Stimulated activated CD4-positive, alpha-beta T cell treated with anti-CD3 and anti-CD28 coated beads, Interleukin-2, amount 100 ng/mL, for 48 hours (primary cell): ENCODE measurements around the gene ARMS2.

ENCODE experiments used
- DNase-seq, 2 donors: peaks; one replicate each; pipeline ENCODE4 v3.0.0-alpha.2; 2020

Gene ARMS2, protein sequence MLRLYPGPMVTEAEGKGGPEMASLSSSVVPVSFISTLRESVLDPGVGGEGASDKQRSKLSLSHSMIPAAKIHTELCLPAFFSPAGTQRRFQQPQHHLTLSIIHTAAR

DNA sequence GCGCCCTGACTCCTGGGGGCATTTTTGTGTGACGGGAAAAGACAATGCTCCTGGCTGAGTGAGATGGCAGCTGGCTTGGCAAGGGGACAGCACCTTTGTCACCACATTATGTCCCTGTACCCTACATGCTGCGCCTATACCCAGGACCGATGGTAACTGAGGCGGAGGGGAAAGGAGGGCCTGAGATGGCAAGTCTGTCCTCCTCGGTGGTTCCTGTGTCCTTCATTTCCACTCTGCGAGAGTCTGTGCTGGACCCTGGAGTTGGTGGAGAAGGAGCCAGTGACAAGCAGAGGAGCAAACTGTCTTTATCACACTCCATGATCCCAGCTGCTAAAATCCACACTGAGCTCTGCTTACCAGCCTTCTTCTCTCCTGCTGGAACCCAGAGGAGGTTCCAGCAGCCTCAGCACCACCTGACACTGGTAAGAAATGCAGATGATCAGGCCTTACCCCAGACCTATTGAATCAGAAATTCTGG lies at the start of gene ARMS2:
Gene ARMS2, plus strand, starts transcription at position 51 of the 478 bp plus-strand sequence. Its CDS starts 75 bp downstream, at position 126.
- no peak for DNase-seq

DNA sequence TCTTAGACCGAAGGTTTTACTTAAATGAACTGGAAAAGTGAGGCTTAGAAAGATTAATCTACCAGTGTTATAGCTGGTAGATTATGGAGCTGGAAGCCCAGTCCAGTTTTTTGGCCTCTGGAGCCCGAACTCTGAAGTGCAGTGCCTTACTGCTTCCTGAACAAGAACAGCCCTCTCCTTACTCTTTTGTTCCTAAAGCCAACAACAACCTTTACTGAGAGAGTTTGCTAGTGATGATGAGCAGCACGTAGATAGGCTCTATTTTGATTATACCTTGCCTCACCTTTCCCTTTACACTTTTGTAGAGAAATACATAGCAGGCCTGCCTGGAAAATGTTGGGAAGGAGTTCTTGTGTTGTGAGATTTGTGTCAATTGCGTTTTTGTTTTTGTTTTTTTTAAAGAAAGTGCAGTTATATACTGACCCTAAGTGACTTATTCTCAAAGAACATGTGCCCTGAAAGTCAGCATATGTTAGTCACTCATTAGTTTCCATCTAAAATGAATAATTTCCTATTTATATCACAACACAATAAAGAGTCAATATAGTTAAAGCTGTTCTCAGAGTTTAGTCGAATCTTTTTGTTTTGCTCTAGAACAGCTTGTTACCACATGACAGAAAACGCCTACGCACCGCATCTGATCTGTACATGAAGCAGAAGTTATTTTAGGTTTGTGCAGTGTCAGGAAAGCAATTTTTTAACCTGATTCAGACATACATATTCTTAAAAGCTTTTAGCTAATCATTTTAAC lies 46.9 kb upstream of the ARMS2 start:
- DNase-seq, result peak in 1 of 2 donors; percentile 40

DNA sequence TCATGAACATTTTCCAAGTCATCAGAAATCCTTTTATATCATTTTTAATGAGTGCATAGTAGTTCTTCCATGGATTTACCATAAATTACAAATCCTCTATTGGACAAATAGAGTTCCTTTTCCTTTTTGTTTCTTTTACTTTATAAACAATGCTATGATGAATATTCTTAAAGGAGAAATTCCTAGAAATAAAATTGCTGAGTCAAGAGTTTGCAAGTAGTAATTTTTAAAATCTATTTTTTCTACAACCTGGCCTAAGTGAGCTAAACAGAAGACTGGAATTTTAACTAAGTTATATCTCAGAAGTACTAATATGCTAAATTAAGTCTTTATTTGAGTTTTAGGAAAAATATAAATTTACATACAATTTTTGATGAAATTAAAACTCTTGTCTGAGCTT lies 41.1 kb upstream of the ARMS2 start:
- no peak for DNase-seq

DNA sequence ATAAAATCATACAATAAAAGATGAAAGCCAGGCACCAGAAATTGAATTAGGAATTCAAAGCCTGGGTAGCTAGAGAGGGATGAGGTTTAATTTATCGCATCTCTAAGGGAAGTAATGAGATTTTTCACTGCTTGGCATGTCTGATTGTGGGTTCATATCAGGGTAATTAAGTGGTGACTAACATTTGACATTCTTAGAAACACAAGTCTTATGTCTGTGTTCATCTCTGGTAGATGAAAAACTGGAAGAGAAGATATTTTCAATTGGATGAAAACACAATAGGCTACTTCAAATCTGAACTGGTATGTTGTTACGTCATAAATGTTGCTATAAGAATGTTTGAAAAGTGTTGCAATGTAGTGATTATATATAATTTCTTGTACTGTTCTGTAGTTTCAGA lies 36.8 kb upstream of the ARMS2 start:
- no peak for DNase-seq

DNA sequence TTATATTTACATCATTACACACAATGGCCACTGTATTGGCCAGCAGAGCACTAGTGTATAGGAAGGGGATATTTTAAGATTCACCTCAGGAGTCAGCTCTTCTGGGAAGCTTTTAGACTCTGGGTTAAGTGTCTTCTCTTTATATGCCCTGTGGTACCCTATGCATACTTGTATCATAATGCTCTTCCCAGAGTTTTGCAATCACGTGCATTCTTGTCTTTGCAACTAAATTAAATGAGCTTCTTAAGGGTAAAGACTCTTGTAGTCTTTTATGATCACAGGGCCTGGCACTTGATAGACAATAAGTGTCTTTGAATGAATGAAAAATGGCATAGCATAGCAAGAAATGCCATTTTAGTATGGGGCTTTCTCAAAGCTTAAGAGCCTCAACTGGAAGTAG lies 35.4 kb upstream of the ARMS2 start:
- no peak for DNase-seq

DNA sequence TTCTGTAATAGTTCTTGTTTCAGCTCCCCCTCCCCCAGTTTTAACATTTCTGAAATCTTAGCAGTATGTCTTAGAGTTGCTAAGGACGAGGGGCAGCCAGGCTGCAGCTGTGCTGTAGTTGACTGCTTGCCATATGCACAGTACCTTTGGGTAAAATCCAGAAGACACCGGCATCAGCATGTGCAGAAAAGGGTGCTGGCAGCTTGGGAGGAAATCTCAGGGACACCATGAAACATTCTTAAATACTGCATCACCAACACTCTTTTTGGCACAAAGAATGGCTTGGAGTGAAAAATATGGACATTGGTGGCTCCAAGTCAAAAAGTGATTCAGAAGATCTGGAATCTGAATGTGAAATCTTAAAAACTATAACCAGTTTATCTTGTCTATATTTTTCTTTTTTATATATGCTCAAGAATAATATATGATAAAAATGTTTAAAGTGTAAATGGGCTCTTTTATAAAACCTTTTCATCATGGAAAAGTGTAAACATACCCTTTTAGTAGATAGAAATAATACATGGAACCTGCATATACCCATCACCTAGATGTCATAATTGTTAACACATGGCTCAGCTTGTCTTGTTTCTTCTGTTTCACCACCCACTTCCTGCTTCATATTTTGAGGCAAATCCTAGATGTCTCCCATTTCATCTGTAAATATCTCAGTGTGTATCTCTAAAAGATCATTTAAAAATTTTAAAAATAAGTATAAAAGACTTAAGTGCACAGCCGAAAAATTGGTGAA lies 34.4 kb upstream of the ARMS2 start:
- no peak for DNase-seq

DNA sequence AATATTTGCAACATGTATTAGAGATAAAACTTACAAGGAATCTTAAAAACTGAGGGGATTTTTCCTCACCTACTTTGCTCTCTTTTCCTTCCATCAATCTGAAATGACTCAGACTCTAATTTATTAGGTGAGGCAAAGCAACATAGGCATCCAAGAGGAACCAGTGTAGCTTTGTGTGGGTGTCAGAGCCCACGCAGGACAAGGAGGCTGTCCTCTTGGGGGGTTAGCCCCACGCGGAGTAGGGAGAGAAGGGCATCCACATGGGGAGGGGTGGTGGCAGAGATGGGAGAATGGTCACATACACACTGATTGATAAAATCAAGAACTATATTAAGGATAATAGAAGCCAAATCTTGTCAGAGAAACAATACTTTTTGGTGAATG lies 33.8 kb upstream of the ARMS2 start:
- no peak for DNase-seq

DNA sequence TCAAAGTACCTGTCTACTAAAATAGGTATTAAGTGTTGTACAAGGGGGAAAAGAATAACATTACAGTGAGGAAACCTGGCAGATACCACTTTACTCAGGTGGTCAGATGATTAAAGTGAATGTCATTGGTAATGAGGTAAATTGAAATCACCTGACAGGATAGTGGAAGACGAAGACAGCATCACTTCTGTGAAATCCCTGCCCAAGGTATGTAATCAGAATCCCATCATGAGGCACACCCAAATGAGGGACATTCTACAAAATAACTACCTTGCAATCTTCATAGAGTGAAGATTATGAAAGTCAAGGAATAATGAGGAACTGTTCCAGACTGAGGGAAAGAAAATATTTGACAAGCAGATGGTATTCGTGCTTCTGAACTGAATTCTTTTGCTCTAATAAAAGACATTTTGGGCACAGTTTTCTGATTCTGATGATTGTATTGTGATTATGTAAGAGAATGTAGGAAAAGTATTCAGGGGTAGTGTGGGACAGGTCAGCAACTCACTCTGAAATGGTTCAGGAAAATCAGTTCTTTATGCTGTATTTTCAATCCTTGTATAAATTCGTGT lies 33.3 kb upstream of the ARMS2 start:
- no peak for DNase-seq

DNA sequence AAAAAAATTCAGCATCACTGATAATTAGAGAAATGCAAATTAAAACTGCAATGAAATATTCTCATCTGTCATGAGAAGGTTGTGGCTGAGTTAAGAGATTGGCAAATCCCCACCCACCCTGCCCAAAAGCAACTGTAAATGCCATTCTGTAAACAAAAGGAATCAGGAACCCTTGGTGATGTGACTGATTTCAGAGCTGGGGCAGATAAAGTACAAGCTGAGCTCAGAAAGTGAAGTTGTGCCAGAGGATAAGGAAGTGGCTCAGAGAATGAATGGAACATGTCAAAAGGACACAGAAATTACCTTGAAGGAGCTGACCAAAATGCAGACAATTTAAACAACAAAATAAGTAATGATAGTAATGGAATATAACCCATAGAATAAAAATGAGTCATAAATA lies 32.7 kb upstream of the ARMS2 start:
- DNase-seq, result no peak

DNA sequence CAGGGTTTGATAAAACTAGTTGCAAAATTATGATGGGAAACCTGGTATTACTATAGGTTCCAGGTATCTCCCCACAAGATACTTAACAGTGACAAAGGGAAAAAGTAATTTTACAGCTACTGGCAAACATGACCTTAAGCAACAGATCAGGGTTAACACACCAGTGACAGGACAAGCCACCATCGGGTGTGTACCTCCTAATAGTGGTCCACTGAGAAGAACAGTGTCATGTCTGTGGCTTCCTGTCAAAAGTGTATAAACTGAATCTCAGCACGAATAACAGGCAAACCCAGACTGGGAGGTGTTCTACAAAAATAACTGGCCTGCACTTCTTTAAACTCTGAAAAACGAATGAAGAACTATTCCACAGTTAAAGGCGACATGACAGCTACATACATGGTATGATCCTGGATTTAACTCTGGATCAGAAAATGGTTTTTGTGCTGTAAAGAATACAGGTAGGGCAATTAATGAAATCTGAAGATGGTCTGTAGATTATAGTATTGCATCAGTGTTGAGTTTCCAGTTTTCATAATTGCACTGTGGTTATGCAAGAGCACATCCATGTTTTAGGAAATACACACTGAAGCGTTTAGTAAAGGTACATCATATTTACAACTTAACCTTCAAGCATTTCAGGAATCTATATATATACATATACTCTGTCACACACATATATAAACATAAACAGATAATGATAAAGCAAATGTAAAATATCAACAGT lies 32.0 kb upstream of the ARMS2 start:
- no peak for DNase-seq

DNA sequence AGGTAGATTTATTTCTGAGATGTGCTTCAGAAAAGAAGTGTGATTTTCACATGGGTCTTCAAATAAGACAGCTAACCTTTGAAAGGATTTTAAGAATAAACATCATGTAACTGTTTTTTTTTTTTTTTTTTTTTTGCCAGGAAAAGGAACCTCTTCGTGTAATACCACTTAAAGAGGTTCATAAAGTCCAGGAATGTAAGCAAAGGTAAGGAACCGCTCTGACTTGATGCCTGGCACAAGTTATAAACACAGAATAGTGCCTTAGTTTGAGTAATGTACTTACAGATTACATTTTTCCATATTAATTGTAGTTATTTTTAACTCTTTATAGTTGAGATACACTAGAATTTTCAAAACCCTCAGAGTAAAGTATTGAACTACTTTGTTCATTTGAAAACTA lies 30.4 kb upstream of the ARMS2 start:
- DNase-seq, result no peak

DNA sequence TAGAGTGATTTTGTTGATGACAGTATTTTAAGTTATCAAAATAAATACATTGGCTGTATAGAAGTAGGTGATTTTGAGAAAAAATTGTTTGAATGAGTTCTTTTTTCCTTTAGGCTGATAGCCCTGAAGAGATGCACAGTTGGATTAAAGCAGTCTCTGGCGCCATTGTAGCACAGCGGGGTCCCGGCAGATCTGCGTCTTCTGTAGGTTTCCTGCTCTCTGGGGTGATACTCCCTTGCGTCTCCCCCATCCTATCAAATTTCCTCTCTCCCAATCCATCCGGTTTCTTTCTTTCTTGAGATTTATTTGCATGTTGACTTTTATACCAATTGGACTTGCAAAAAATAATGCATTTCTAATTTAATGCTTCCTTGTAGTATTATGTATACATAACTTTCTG lies 27.6 kb upstream of the ARMS2 start:
- no peak for DNase-seq

DNA sequence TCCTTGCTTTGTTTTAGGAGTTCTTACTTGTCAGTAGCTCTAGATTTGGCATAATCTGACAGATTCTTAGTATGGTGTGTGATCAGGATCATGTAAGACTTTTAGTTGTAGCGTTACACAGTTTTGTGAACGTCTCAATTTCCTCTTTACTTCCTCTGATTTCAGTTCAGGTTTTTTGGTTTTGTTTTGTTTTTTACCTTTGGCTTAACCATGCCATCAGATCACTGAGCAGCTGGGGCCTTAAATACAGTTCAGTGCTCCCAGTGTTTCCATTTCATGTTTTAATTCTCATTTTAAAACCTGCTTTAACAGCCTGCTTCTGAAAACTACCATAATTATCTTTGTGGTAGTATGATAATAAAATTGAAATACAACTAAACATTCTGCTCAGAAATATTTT lies 27.2 kb upstream of the ARMS2 start:
- DNase-seq, result no peak

DNA sequence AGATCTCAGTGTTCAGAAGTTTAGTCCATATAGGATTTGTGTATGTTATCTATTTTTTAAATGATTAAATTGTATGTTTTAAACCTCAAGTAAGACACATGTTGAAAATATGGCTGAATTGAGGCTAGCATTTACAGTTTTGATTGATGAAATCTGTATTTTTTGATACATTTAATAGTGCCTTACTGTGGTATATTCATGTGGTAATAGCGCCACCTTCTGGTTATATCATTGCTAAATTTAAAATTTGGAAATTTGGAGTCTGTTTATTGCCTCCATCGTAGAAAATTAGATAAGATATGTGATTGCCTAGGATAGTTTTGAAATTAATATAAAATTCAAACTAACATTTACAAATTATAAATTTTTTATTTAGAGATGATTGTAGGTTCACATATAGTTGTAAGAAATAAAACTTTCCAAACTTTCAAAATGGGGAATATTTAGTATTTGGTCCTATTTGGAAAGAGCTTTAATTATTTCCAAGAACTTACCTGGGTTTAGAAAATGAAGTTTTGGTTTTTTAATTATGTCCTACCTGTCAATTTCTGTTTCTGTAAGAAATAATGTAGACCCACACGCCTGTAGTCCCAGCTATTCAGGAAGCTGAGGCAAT lies 19.1 kb upstream of the ARMS2 start:
- DNase-seq, result no peak

DNA sequence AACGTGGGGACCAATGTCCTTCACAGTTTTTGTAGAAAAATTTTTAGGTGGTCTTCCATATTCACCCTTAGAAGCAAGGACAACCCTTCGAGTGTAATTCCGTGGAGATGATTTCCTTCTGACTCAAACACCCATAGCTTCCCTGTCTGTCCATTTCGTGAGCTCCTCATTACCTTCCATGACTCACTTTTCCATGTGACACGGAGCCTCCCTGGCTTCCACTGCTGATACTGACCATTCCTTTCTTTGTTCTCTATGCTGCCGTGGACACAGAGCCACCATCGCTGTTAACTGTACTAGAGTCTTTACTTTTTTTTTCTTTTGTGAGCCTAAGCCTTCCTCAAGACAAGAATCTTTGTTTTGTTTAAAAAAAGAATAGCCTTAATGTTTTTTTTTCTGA lies 12.5 kb upstream of the ARMS2 start:
- DNase-seq, result no peak

DNA sequence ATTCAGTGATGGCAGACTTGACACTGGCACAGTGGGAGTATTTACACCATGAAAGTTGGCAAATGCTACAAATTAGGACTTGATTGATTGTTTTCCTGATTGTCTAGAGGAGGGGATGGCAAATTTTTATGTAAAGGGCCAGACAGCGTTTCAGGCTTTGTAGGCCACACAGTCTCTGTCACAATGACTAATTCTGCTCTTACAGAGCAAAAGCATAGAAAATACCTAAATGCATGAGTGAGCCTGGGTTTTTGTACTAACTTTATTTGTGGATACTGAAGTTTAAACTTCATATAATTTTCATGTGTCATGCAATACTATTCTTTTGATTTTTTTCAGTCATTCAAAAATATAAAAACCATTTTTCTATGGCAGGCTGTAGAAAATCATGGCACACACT lies 9.0 kb upstream of the ARMS2 start:
- no peak for DNase-seq

DNA sequence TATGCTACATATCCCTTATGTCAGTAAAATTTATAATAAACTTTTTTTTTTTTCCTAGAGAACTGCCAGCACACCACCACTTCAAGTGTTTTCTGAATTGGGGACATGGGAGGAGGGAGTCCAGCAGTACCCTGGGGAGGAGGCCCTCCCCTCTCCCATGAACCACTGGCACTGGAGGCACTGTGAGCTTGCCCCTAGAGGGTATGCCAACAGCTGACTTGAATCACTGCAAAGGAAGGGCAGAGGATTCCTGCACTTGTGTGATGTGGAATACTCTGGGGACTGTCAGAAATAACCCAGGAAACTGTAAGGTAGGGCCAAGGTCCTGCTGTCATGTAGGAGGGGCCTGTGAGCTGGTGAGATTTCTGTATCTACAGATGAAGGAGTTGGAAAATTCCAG lies 8.5 kb upstream of the ARMS2 start:
- no peak for DNase-seq

DNA sequence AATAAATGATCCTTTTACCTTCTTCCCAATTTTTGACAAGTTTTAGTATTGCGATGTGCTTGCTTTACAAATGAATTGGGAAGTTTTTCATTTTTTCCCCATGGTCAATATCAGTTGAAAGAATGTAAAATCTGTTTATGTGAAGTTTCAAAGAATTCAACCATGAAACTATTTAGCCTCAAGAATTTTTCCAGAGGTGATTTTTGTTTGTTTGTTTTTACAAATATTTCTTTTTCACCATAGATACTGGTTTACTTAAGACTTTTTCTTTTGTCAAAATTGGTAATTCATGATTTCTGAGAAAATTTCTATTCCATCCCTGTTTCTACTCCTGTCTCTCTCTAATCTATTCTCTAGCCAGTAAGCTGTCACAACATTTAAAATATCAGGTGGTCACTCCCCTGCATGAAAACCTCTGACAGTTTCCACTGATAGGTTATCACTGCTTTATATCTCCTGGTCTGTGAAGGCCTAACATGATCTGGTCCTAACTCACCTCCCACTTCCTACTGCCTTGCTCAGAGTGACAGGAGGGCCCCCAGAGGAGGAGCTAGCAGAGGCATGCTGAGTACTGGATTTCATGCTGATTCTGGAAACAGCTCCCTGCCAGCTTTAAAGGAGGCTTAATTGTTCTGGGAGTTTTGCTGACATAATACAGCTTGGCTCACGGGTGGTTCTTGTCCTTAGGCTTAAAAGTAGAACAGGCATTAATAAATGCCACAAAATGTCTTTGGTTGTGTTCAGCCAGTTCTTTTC lies 7.6 kb upstream of the ARMS2 start:
- DNase-seq, result no peak

DNA sequence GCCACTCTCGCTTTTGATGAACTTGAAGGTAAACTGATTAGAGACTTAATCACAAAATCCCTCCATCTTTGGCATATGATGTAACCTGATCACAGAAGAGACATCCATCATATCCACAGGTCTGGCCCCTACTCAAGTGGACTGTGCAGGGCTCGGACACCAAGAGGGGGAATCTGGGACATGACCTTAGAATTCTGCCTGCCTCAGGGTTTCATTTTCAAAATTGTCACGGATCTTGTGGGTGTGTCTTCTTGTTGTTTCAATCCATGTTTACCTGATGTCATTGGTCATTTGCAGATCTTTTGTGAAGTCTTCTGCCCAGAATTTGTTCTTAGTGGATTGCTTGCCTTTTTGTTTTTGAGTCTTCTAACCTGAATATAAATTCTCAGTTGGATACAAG lies 5.9 kb upstream of the ARMS2 start:
- DNase-seq, result no peak

DNA sequence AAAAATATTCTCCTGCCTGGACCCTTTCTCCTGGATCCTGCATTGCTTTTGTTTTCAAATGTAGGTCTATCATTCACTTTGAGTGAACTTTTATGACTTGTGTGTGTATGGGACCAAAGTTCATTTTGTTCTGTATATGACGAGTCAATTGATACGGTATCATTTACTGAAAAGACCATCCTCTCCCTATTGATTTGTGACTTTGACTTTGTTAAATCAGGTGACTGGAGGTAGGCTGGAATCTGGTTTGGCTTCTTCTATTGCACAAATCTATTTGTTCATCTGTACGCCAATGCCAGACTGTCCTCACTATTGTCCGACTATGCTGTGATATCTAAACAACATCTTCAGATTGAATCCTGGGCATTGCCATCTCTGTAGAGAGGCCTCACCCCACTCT lies 5.3 kb upstream of the ARMS2 start:
- no peak for DNase-seq

DNA sequence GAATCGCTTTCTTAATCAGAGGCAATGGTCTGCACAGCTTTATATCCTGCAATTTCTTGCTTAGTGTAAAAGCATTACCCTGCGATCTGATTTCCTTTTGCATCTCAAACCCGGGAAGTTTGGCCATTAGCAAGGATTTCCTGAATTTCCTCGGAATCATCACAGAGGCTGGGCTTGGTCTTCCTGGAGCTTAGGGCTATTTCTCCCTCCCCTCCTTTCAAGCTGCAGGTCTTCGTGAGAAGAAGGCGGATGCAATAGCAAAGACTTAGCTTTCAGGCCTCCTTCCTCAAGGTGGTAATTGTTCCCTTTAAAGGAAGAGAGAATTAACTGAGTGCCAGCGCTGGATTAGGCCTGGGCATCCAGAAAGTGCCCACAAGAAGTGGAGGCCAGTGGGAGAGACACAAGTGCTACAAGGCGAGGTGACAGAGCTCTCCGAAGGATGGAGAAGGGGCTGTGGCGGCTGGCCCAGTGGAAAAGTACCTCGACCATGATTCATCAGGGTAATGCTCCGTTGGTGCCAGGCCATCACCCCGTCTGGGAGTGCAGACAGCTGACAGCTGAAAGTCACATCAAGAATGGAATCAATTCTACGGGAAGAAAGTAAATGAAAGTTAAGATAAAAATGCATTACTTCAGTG lies 4.0 kb upstream of the ARMS2 start:
- no peak for DNase-seq

DNA sequence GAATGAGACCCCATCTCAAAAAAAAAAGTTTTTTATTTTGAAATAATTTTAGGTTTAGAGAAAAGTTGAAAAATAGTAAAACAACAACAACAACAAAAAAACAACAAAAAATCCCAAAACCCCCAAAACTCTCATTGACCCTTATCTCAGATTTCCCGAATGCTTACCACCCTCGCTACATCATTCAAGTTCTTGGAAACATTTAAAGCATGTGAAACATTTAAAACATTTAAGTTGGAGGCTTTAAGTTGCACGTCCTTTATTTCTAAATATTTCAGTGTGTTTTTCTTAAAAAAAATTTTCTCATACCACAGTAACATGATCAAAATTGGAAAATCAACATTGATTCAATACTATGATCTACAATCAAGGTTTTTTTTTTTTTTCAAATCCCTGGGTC lies 382 bp upstream of the ARMS2 start:
- DNase-seq, result no peak
